ENCODE data around the gene ATAD3A.
"Not testable (repeated sequence)": the region's sequence is repeated elsewhere in the genome, so short reads cannot be mapped to it uniquely, and the experiment has no call there.

ATAD3A gene

DNA sequence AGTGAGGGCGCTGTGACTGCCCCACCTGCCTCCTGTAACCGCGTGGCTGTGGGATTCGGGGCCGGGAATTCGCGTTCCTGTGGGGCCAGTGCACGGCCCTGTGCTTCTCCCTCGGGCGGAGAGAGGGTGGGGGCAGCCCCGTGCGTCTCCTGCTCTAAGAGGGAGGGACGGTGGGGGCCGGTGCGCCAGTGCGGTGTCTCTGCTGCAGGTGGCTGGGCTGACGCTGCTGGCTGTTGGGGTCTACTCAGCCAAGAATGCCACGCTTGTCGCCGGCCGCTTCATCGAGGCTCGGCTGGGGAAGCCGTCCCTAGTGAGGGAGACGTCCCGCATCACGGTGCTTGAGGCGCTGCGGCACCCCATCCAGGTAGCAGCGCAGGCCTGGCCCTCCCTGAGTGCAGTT is 10.6 kb downstream of the ATAD3A start:
- not testable (repeated sequence) for DNase-seq (ENCODE audit: low read depth in 4 of 4, low spot score in 1 of 4)

DNA sequence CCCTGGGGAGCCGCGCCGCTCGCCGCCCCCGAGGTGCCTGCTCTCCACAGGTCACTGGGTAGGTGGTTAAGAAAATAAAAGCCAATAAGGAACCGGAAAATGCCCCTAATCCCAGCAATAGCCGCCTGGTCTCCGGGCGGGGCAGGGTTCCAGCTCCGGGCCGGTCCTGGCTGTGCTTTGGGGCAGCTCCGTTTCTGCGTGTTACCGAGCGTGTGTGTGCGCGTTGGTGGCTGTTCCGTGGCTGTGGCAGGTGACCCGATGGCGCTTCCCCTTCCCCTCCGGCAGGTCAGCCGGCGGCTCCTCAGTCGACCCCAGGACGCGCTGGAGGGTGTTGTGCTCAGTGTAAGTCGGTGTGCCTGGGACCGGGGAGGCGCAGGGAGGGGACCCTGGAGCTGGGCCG is 11.3 kb downstream of the ATAD3A start:
- not testable (repeated sequence) for DNase-seq (ENCODE audit: low read depth in 4 of 4, low spot score in 1 of 4)

DNA sequence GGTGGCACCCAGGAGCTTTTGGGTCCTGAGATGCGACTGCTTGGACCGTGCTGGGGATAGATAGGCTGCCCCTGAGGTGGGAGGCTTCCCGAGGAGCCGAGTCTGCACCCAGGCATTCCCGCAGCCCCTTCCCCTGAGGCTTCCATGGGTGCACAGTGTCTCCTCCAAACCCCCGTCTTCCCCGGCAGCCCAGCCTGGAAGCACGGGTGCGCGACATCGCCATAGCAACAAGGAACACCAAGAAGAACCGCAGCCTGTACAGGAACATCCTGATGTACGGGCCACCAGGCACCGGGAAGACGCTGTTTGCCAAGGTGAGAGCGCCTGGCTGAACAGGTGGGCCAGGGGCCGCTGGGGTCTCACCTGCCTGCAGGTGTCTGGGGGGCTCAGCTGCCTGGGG is 11.7 kb downstream of the ATAD3A start:
- DNase-seq (ENCODE audit: low read depth in 4 of 4, low spot score in 1 of 4): not testable (repeated sequence)

DNA sequence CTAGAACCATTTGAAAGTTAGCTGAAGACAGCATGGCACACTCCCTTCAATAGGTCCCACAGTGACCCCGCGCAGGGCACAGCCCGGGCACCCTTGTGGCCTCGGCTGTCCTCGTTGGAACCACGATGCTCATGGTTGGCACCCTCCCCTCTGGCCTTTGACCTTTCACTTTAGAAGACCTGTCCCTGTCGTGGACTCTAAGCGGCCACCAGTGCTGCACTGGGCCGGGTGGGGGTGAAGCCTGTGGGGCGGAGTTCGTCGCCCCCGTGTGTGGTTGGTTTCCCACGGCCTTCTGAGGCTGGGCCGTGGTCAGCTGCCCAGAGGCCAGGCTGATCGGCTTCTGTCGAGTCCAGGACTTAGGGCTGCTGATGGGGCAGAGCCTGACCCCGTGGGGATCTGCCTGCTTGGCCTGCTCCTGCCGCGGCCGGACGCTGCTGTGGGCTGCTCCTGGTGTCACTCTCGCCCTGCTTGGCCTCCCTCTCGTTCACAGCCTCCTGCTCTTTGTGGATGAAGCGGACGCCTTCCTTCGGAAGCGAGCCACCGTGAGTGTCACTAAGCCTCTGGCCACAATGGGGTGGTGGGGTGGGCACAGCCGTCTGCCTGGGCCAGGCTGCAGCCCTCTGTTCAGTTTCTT is 12.9 kb downstream of the ATAD3A start:
- not testable (repeated sequence) for DNase-seq (ENCODE audit: low read depth in 4 of 4, low spot score in 1 of 4)

DNA sequence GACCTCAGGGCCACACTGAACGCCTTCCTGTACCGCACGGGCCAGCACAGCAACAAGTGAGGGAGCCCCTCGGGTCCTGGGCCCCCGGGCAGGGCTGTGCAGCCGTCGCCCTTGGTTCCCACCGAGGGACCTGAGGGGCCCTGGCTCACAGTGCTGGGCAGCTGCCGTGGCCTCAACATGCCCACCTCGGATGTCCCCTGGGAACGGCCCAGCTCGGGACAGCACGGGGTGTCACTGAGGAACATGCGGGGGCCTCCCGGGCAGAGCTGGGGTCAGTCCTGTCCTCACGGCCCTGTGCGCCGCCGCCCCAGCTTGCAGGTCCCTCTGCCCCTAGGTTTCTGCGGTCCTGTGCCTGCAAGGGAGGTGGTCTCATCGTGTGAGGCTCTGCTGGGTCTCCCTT is 14.5 kb downstream of the ATAD3A start:
- DNase-seq (ENCODE audit: low read depth in 4 of 4, low spot score in 1 of 4): not testable (repeated sequence)

DNA sequence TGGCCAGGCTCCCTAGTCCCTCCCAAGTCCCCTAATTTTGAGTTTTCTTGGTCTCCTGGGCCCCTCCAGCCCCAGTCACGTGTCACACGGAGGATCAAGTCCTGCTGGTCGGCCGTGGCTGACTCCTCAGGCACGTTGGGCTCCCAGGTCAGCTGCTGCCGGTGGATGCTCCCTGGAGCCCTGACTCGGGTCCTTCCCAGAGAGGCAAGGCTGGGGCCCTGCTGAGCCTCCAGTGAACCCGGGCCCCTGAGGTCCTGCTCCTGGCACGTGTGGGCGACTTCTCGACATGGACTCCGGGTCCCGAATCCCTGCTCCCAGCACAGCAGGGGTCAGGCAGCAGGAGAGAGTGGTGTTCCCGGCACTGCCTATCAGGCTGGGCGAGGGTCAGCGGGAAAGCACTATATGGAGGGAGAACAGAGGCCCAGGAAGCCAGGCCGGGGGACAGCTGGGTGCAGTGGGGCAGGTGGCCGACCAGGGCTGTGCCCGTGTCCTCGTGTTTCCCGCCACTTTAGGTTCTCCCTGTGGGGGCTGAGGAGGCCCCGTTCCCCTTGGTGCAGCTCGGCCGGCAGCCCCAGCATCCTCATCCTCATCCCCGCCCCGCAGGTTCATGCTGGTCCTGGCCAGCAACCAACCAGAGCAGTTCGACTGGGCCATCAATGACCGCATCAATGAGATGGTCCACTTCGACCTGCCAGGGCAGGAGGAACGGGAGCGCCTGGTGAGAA is 15.3 kb downstream of the ATAD3A start:
- no peak for DNase-seq (ENCODE audit: low read depth in 4 of 4, low spot score in 1 of 4)

DNA sequence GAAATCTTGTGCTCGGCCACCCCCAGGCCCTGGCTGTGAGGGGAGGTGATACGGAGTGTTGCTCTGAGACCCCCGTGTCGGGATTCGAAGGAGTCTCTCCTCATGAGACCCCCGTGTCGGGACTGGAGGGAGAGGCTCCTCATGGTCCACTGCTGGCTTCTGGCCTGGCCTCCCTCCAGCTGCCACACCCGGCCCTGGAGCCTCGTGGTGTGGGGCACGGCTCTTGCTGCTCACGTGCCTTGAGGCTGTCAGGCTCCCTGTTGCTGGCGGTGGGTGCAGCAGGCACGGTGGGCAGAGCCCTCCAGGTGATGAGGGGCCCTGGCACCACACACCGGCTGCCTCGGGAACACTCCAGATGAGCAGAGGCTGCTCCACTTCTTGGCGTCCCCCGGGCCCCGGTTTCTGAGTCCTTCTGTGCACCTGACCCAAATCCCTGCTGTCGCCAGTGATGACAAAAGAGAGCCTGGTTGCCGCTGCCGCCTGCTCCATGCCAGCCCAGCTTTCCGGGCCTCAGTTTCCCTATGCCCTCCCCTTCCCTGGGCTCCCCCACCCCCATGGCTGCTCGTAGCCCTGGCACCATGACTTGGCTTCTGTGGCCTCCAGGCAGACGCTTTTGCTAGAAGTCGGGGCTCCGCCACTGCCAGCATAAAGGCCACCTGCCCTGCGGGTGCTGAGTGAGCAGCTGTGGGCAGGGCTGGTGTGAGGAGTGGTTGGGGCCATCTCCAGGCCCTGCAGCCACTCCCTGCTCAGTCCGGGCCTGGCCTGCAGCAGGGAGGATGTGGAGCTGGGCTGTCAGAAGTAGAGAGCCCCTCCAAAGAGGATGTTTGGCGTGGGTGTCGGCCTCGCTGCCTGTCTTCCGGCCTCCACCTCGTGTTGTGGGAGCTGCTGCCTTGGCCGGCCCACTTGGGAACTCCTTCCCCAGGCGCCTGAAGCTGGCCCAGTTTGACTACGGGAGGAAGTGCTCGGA is 16.6 kb downstream of the ATAD3A start:
- DNase-seq (ENCODE audit: low read depth in 4 of 4, low spot score in 1 of 4): no peak

DNA sequence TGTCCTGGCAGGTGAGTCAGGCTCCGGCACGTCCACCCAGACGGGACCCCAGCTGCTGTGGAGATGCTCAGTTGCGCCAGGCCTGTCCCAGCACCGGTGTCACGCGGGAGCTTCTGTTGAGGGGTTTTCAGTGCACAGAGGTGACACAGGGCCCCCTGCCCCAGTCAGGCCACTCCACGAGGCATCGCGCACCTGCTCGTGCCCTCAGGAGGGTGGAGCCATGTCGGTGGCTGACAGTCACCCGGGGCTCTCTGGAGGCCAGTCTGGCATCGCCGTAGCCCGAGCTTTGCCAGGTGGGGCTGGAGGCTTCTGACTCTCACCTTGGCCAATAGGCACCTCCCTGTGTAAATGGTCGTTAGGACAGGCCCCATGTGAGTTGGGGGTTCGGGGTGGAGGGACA is 17.4 kb downstream of the ATAD3A start:
- DNase-seq (ENCODE audit: low read depth in 4 of 4, low spot score in 1 of 4): no peak

DNA sequence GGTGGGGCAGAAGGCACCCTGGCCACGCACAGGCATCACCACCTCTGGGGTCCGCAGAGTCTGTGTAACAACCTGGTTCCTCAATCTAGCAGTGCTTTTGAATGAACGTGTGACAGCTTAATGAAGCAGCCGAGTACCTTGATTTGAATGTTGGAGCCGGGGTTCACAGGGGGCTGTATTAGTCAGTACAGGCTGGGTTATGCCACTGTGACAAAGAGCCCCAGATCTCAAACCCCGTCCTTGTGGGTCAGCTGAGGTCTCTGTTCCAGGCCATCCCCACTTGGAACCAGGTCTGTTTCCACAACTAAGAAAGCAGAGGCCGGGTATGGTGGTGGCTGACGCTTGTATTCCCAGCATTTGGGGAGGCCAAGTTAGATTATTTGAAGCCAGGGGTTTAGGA is 18.0 kb downstream of the ATAD3A start:
- DNase-seq (ENCODE audit: low read depth in 4 of 4, low spot score in 1 of 4): no peak

DNA sequence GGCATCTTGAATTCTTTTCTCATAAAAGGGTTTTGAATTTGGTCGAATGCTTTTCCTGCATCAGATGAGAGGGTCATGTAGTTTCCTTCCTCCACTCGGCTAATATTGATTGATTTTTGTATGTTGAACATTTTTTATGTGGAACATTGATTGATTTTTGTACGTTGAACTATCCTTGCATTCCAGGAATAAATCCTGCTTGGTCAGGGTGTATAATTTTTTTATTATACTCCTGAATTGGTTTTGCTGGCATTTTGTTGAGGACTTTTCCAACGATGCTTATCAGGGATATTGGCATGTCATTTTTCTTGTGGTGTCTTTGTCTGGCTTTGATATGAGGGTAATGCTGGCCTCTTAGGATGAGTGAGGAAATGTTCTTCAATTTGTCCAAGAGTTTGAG is 20.0 kb downstream of the ATAD3A start:
- no peak for DNase-seq (ENCODE audit: low read depth in 4 of 4, low spot score in 1 of 4)

DNA sequence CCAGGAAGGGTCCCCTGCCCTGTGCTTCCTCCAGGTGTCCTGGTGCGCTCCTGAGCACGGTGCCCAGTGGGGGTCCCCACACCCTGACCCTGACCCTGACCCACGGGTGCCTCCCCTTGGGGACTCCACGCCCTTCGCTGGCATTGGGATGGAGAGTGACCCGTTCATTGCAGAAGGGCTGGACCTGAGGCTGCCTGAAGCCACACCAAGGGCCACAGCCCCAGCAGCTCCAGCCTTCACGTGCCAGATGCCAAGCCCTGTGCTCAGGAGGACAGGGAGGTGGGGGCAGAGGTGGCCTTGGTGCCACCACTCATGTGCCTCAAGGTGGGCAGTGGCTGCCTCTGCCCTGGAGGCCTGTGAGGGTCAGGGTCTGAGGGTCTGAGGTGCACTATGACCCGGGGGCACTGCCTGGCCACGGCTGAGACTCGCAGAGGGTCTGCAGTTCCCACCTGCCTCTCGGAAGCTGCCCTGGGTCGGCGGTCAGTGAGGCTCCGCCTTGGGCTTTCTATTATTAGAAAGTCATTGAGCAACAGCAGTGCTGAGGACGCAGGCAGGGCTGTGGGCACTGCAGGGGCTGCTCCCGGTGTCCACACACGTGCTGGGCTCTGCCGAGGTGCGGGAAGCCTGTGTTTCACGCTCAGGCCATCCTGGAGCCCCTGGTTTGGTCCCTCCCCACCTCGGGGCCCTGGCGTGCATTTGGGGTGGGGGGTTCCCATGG is 21.4 kb downstream of the ATAD3A start:
- DNase-seq (ENCODE audit: low read depth in 4 of 4, low spot score in 1 of 4): not testable (repeated sequence)

DNA sequence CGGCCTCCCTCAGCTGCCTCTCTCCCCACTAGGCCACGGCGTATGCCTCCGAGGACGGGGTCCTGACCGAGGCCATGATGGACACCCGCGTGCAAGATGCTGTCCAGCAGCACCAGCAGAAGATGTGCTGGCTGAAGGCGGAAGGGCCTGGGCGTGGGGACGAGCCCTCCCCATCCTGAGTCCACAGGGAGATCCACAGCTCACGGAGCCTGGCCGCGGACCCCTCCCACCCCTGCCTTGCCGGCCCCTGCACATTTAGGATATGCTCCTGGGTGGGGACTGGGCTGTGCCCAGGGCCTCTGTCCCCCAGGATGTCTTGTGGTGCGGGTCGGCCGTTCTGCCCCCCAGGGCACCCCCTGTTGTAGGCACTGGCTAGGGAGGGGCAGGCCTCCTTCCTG is 21.9 kb downstream of the ATAD3A start:
- not testable (repeated sequence) for DNase-seq (ENCODE audit: low read depth in 4 of 4, low spot score in 1 of 4)

DNA sequence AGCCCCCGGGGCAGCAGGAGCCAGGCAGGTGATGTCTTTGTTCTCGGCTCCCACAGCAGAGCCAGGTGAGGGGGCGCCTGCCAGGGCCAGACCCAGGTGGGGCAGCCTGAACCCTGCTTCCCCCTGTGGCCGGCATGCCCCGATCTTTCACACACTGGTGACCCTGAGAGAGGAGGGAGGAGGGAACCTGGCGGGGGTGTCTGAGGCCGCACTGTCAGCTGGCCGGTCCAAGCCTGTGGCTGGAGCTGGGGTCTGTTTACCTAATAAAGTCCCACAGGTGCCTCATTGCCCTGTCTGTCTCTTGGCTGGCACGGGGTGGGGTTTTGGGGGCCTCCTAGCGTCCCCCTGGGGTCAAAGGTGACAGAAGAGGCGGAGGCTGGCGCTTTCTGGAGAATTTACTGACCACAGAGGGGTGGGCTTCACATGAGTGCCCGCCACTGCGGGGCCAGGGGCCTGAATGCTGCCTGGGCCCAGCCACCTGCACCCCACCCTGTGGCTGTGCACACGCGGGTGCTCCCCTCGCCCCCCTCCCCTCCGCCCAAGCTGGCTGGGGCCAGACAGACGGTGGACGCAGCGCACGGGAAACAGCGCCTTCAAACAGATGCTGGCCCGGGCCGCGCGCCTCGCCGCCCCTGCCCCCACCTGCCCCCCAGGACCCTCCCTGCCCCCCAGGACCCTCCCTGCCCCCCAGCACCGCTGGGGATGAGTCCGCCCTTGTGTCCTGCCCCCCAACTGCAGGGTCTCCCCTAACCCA is 22.6 kb downstream of the ATAD3A start:
- DNase-seq (ENCODE audit: low read depth in 4 of 4, low spot score in 1 of 4): no peak

DNA sequence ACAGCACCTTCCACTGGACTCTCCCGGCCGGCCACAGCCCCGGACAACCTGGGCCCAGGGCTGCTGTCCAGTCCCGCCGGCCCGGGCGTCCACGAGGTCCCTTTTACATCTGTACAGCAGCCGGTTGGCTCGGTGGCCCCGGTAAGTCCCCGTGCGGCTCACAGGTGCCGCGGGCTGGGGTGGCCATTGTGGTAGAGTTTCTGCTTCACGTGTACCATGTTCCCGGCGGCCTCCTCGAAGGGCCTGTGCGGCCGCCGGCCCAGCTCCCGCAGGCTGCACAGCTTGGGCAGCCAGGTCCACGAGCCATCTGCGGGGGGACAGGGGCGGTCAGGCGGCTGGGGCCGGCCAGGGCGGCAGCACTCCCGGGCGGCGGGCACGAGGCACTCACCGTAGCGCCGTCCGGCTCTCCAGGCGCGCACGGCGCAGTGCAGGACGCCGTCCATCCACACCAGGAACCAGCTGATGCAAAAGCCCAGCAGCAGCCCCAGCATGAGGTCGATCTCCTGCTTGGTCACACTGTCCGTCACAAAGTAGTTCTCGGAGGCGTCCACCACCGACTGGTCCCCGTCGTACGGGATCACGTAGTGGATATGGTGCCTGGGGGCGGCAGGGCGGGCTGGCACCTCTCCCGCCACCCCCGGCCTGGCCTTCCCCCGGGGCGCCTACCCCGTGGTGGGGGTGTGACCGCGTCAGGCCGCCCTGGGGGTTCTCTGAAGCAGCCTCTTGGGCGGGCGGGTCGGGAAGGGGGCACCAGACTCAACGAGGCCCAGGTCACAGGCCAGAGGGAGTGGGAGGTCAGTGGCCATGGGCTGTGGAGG is 23.4 kb downstream of the ATAD3A start:
- no peak for DNase-seq (ENCODE audit: low read depth in 4 of 4, low spot score in 1 of 4)

DNA sequence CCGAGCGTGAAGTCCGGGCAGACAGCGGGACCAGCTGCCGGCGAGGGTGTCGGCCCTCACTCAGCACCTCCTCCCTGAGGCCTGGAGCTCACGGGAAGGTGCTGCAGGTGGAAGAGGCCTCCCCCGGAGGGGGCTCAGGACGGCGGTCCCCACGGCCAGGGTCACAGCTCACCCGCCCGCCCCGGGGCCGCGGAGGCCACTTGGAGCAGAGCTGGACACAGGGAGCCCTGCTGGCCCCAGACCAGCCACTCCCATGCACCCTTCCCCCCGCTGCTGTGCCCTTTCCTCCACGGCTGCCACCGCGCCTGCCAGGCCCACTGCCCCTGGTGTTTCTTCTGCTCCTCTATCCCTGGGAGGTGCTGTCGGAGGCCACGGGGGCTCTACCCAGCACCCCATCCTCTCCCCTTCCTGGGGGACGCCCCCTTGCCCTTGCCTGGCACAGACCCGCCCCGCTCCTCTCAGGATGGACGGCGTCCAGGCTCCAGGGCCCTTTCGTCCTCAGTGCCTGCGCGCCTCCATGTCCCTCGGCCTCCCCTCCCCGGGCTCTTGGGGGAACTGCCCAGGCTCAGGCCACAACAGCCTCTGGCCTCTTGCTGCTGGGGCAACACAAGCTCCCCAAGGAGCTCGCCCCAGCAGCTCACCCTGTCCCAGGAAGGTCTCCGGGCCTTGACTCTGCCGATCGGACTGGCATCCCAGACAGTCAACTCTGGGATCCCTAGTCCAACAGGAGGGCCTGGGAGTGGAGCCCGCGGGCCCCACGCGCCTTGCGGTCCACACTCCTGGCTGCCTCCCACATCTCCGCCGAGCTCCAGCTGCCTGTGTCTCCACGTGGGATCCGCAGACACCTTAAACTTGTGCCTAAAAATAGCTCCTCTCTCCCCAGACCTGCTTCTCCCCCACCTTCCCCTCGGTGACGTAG is 24.3 kb downstream of the ATAD3A start:
- DNase-seq (ENCODE audit: low read depth in 4 of 4, low spot score in 1 of 4): no peak

DNA sequence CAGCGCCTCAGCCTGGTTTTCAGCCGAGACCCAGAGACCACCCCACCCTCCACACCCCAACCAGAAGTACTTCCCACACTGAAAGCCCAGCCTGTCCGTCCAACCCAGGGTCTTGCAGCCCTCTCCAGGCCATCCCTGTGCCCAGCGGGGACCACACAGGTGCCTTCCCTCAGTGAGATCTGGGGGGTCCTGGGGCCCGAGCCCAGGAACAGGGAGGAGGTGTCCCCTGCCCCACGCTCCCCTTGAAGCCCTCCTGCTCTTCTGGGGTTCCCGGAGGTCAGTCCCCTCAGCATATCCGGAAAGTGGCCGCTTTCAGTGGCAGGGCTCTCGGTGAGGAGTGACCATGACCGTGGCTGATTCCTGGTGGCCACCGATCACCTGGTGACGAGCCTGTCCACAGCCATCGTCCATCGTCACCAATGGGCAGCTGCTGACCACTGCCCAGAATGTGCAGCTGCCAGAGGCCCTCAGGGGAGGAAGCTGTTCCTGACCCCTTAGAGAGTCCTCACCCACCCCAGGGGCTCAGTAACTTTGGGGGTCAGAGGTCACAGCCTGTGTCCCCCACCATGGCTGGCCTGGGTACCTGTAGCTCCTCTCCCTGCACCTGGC is 25.1 kb downstream of the ATAD3A start:
- DNase-seq (ENCODE audit: low read depth in 4 of 4, low spot score in 1 of 4): no peak

DNA sequence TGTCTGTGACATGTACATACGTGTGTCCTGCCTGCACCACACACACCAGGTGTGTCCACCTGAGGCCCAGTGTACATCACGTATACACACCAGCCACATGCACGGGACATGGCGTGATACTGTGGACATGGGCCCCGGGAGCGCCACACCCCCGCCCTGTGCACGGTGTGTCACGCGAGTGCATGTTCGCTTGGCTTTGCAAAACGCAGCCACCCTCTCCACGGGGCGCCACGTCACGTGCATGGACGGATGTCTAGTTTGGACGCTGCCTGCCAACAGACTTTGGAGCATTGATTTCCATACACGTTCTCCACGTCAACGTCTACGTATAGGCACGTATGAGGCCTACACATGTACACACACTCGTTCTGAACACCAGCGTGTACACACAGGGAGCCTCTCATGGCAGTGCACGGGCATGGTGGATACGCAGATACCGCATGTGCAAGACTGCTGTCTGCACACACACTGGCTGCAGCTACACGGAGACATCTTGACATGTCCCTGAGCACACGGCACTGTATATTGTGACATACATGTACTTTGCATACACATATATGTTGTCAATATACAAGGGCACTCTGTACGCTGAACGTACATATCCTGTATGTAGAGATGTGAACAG is 25.8 kb downstream of the ATAD3A start:
- no peak for DNase-seq (ENCODE audit: low read depth in 4 of 4, low spot score in 1 of 4)

DNA sequence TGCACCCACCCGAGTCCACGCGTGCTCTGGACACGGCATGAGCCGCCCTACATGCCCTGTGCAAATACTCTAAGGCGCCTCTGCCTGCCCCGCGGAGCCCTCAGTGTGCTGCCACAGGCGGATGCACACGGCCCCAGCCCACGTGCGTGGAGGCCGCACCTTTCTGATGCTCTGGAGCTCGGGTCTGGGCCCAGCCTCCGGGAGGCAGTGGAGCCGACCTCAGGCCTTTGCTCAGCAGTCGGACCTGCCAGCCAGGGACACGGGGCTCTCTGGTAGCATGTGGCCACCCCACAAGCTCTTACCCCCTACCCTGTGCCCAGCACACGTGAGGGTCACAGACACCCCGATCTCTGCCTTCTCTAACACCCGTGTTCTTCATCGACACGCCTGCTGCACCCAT is 26.4 kb downstream of the ATAD3A start:
- DNase-seq (ENCODE audit: low read depth in 4 of 4, low spot score in 1 of 4): no peak
